Fibroblast of lung (primary cell): ENCODE results near the gene CHM. TPM values are rescaled to one million over a fixed set of nuclear protein-coding genes. Genes with fewer than 3 reads are reported as not detected.
"Not testable (repeated sequence)": the region's sequence is repeated elsewhere in the genome, so short reads cannot be mapped to it uniquely, and the experiment has no call there.

Source experiments
- DNase-seq, 2 donors: peaks; one replicate each; pipeline versions ENCODE4 v3.0.0 to v3.0.0-alpha.2; 2010; ENCODE audit warnings: low read depth in 2 of 2
- H2AFZ ChIP-seq: 2 replicates; pipeline ENCODE4 v1.5.1; 2012; ENCODE audit warnings: low read length, control low read depth, inconsistent platforms
- H3K27ac ChIP-seq: 2 replicates; pipeline ENCODE4 v1.5.1; 2011; ENCODE audit warnings: low read length, control low read depth; ENCODE audit not compliant: insufficient read depth
- H3K27me3 ChIP-seq: 2 replicates; pipeline ENCODE4 v1.5.1; 2011; ENCODE audit warnings: mild to moderate bottlenecking, low read length; ENCODE audit not compliant: control insufficient read depth, insufficient read depth
- H3K36me3 ChIP-seq: 2 replicates; pipeline ENCODE4 v1.5.1; 2011; ENCODE audit warnings: low read length; ENCODE audit not compliant: control insufficient read depth, insufficient read depth
- H3K4me1 ChIP-seq: 2 replicates; pipeline ENCODE4 v1.5.1; 2011; ENCODE audit warnings: low read length; ENCODE audit not compliant: control insufficient read depth, insufficient read depth; ENCODE audit errors: extremely low read depth
- H3K4me2 ChIP-seq: 2 replicates; pipeline ENCODE4 v1.5.1; 2011; ENCODE audit warnings: low read length, control low read depth; ENCODE audit not compliant: insufficient read depth; ENCODE audit errors: extremely low read depth
- H3K4me3 ChIP-seq, 4 experiments: fragments of 200-600 bp in 1 of 4; sonication (generic) in 1 of 4; replicated peaks in 1 of 4; 2 replicates each; pipeline ENCODE4 v1.5.1; 2011 to 2016; ENCODE audit warnings: low read length in 4 of 4, low read depth in 3 of 4, mild to moderate bottlenecking in 3 of 4, control low read depth in 2 of 4, inconsistent platforms in 1 of 4, mixed read lengths in 1 of 4; ENCODE audit not compliant: insufficient read depth in 1 of 4; ENCODE audit errors: control extremely low read depth in 1 of 4
- H3K79me2 ChIP-seq: 2 replicates; pipeline ENCODE4 v1.5.1; 2012; ENCODE audit warnings: mild to moderate bottlenecking, low read length, inconsistent platforms; ENCODE audit not compliant: control insufficient read depth, insufficient read depth
- H3K9ac ChIP-seq: 2 replicates; pipeline ENCODE4 v1.5.1; 2011; ENCODE audit warnings: mild to moderate bottlenecking, low read length, control low read depth; ENCODE audit not compliant: insufficient read depth
- H3K9me3 ChIP-seq: 2 replicates; pipeline ENCODE4 v1.5.1; 2012; ENCODE audit warnings: low read depth, low read length; ENCODE audit not compliant: control insufficient read depth, insufficient read depth
- H4K20me1 ChIP-seq: 2 replicates; pipeline ENCODE4 v1.5.1; 2011; ENCODE audit warnings: low read length; ENCODE audit not compliant: control insufficient read depth, insufficient read depth; ENCODE audit errors: extremely low read depth
- EZH2 ChIP-seq: IDR thresholded peaks from 2 replicates; pipeline ENCODE4 v1.5.1; 2012; ENCODE audit warnings: low read length, control low read depth, mild to moderate bottlenecking; ENCODE audit errors: missing control alignments
- polyA plus RNA-seq, 2 donors: library from polyadenylated mRNA; depleted of rRNA in 1 of 2; stranded (reverse) in 1 of 2; unstranded in 1 of 2; fragments of >200 nt; gene quantifications; 2 replicates each; pipeline ENCODE4 v1.2.1, GENCODE V29; 2011 to 2012; ENCODE audit warnings: missing spikeins in 1 of 2
- total RNA-seq: library from RNA; depleted of rRNA; stranded (reverse); fragments of >200 nt; gene quantifications from 2 replicates; pipeline ENCODE4 v1.2.1, GENCODE V29; 2014
- TF ChIP-seq, protein P1 (sequence below), 2 donors: IDR thresholded peaks in 1 of 2; conservative IDR thresholded peaks in 1 of 2; 1 replicate in 1 of 2; 2 replicates in 1 of 2; pipeline ENCODE4 v1.5.1; 2011 to 2012; ENCODE audit warnings: low read length in 2 of 2, control low read depth in 1 of 2, inconsistent platforms in 1 of 2, low read depth in 1 of 2, mild to moderate bottlenecking in 1 of 2

Gene CHM
- total and polyA plus RNA-seq, 2 donors (not counting 1 experiment from before 2014, with no cell fraction given): 22.4 to 33.4 TPM

DNA sequence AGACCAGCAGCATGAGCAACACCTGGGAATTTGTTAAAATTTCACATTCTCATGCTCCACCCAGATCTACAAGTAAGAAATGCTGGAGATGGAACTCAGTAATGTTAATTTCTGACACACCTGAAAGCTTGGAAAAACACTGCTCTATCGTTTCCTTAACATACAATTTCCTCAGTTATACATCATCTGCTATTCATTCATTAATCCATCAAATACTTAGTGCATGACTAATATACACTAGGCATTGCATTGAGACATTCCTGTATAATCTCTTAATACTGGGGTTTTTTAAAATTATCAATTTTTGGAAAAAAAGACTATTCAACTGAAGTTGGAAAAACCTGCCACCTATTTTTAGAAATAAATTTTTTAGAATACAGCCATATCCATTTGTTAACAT, 106.1 kb downstream of the CHM start:
- no peak for TF ChIP-seq EZH2
- TF ChIP-seq, protein P1, sequence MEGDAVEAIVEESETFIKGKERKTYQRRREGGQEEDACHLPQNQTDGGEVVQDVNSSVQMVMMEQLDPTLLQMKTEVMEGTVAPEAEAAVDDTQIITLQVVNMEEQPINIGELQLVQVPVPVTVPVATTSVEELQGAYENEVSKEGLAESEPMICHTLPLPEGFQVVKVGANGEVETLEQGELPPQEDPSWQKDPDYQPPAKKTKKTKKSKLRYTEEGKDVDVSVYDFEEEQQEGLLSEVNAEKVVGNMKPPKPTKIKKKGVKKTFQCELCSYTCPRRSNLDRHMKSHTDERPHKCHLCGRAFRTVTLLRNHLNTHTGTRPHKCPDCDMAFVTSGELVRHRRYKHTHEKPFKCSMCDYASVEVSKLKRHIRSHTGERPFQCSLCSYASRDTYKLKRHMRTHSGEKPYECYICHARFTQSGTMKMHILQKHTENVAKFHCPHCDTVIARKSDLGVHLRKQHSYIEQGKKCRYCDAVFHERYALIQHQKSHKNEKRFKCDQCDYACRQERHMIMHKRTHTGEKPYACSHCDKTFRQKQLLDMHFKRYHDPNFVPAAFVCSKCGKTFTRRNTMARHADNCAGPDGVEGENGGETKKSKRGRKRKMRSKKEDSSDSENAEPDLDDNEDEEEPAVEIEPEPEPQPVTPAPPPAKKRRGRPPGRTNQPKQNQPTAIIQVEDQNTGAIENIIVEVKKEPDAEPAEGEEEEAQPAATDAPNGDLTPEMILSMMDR (conservative IDR thresholded peaks at IDR 0.05 in 1 of 2, IDR thresholded peaks at IDR 0.05 in 1 of 2; ENCODE audit: low read depth in 1 of 2, low read length in 2 of 2): no peak
- H4K20me1 ChIP-seq: no peaks in the 10 kb centered on the region
- H3K9ac ChIP-seq: no peak overlapping the region
- no peaks in the 10 kb centered on the region for H3K9me3 ChIP-seq
- H3K79me2 ChIP-seq: no peaks in the 10 kb centered on the region
- H2AFZ ChIP-seq: no peak overlapping the region
- H3K4me1 ChIP-seq: no peaks in the 10 kb centered on the region
- no peaks in the 10 kb centered on the region for H3K27me3 ChIP-seq
- no peak for DNase-seq
- no peak overlapping the region for H3K4me2 ChIP-seq
- H3K4me3 ChIP-seq: no peak overlapping the region
- no peak overlapping the region for H3K27ac ChIP-seq
- no peaks in the 10 kb centered on the region for H3K36me3 ChIP-seq

DNA sequence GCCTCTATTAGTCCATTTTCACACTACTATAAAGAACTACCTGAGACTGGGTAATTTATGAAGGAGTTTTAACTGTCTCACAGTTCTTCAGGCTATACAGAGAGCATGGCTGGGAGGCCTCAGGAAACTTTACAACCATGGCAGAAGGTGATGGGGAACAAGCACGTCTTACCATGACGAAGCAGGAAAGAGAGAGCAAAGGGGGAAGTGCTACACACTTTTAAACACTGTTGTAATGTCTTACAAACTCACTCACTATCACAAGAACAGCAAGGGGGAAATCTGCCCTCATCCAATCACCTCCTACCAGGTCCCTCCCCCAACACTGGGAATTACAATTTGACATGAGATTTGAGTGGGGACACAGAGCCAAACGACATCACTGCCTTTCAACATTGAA, 107.4 kb downstream of the CHM start:
- DNase-seq, H4K20me1 ChIP-seq, H3K9me3 ChIP-seq, H3K36me3 ChIP-seq, H3K4me2 ChIP-seq, H3K9ac ChIP-seq, H2AFZ ChIP-seq, H3K27ac ChIP-seq, H3K4me1 ChIP-seq, H3K4me3 ChIP-seq, H3K79me2 ChIP-seq, H3K27me3 ChIP-seq: not testable (repeated sequence)

DNA sequence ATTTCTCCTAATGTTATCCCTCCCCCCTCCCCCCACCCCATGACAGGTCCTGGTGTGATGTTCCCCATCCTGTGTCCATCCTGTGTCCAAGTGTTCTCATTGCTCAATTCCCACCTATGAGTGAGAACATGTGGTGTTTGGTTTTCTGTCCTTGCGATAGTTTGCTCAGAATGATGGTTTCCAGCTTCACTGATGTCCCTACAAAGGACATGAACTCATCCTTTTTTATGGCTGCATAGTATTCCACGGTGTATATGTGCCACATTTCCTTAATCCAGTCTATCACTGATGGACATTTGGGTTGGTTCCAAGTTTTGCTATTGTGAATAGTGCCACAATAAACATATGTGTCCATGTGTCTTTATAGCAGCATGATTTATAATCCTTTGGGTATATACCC, 113.0 kb downstream of the CHM start:
- H4K20me1 ChIP-seq, H3K9me3 ChIP-seq, H3K4me1 ChIP-seq, H2AFZ ChIP-seq, H3K4me3 ChIP-seq, H3K4me2 ChIP-seq, H3K36me3 ChIP-seq, DNase-seq, H3K79me2 ChIP-seq, H3K27ac ChIP-seq, H3K9ac ChIP-seq, H3K27me3 ChIP-seq: not testable (repeated sequence)

DNA sequence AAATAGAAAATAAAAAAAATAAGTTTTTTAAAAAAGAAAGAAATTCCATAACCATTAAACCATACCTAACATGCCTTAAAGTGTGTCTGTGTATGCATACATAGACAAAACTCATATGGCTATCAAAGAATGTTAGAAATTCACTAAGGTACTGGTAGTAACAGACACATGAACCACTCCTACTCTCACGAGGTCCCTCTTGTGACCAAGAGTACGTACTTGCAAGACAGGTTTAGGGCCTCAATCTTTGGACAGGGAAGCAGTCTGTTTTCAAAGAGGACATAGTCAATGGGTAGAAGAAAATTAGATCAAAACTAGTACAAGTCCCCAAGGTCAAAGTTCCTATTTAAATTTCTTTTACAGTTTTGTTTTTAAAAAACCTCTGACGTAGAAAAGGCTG, 117.3 kb downstream of the CHM start:
- no peaks in the 10 kb centered on the region for H3K27me3 ChIP-seq
- no peaks in the 10 kb centered on the region for H3K9me3 ChIP-seq
- H3K36me3 ChIP-seq: no peaks in the 10 kb centered on the region
- no peak for TF ChIP-seq EZH2
- TF ChIP-seq, protein P1 (conservative IDR thresholded peaks at IDR 0.05 in 1 of 2, IDR thresholded peaks at IDR 0.05 in 1 of 2; ENCODE audit: low read depth in 1 of 2, low read length in 2 of 2): no peak
- H3K79me2 ChIP-seq: no peaks in the 10 kb centered on the region
- no peak overlapping the region for H3K27ac ChIP-seq
- no peak overlapping the region for H3K9ac ChIP-seq
- no peaks in the 10 kb centered on the region for H3K4me1 ChIP-seq
- H2AFZ ChIP-seq: no peak overlapping the region
- no peaks in the 10 kb centered on the region for H4K20me1 ChIP-seq
- no peak overlapping the region for H3K4me3 ChIP-seq
- no peak for DNase-seq
- no peak overlapping the region for H3K4me2 ChIP-seq
